Gastroesophageal sphincter (tissue), 3 donors: ENCODE data around the gene TAF4.

Experiments
- CTCF ChIP-seq, 4 experiments: fragments of 200-600 bp in 2 of 4; fragments of 450-650 bp in 2 of 4; sonication (generic) in 1 of 4; IDR thresholded peaks; one replicate each; pipeline ENCODE4 v1.5.1; 2017 to 2019; ENCODE audit warnings: antibody characterized with exemption in 4 of 4, mild to moderate bottlenecking in 2 of 4, moderate library complexity in 2 of 4
- POLR2A ChIP-seq, 2 donors: fragments of 450-650 bp; IDR thresholded peaks; one replicate each; pipeline ENCODE4 v1.6.1; 2017; ENCODE audit warnings: antibody characterized with exemption in 2 of 2, mild to moderate bottlenecking in 2 of 2, moderate library complexity in 1 of 2
- POLR2AphosphoS5 ChIP-seq: sonication (generic); formaldehyde crosslinking; IDR thresholded peaks from one replicate; pipeline ENCODE4 v1.6.1; 2017; ENCODE audit warnings: antibody characterized with exemption

GRCh38 chr20:62009322-62009721, 56.4 kb downstream of the TAF4 start:
- TF ChIP-seq CTCF (IDR thresholded peaks at IDR 0.05) (no peak), POLR2A (IDR thresholded peaks at IDR 0.05) (no peak), POLR2AphosphoS5 (no peak)
